ENCODE measurements around the gene IL17RA. TPM values are rescaled to one million over a fixed set of nuclear protein-coding genes. Genes with fewer than 3 reads are reported as not detected.
A peak's percentile ranks its signal among the peaks of the same experiment; 100 is the strongest.

The IL17RA gene
- total and polyA plus RNA-seq, 2 experiments from 2014 or later: 3.2 to 9.6 TPM

- TF ChIP-seq ZNF462 (CRISPR knock-in tag; IDR thresholded peaks at IDR 0.05) (no peak), JUNB (IDR thresholded peaks at IDR 0.05; ENCODE audit: unreplicated experiment) (no peak), EZH2phosphoT487 (IDR thresholded peaks at IDR 0.05; ENCODE audit: unreplicated experiment) (no peak), POLR2AphosphoS5 (IDR thresholded peaks at IDR 0.05; ENCODE audit: low read depth) (no peak), ZNF114 (CRISPR knock-in tag; IDR thresholded peaks at IDR 0.05) (no peak), CREB1 (CRISPR knock-in tag; IDR thresholded peaks at IDR 0.05; ENCODE audit: low read depth) (no peak)
Observed at GRCh38 chr22:17116572-17117330, 32.0 kb downstream of the IL17RA start (continued).

- H3K27me3 ChIP-seq (ENCODE audit: insufficient read depth): peaks cover 10% of the 10 kb centered on the region; the same call in 1 of the 2 replicates
- peaks cover 23% of the 10 kb centered on the region for H3K4me1 ChIP-seq (ENCODE audit: insufficient read depth)
- Mint-ChIP-seq H3K27me3 (ENCODE audit: insufficient read depth, low read depth, poor library complexity) (peaks cover 18% of the 10 kb centered on the region), H3K36me3 (ENCODE audit: low read depth) (no peaks in the 10 kb centered on the region), H3K27ac (no peak overlapping the region), H3K4me3 (no peak overlapping the region), H3K4me1 (peaks cover 30% of the 10 kb centered on the region), H3K9me3 (no peaks in the 10 kb centered on the region; the same call in 2 of the 3 replicates)
- no peak overlapping the region for H2AFZ ChIP-seq
- no peaks in the 10 kb centered on the region for H3K36me3 ChIP-seq (ENCODE audit: insufficient read depth)
- DNase-seq (ENCODE audit: low spot score): no peak
- H3K4me3 ChIP-seq: no peak overlapping the region
- peaks cover 3% of the 10 kb centered on the region; the same call in 1 of the 2 replicates for H4K20me1 ChIP-seq (replicated peaks; ENCODE audit: insufficient read depth)
- no peak overlapping the region for H3K27ac ChIP-seq (ENCODE audit: low read depth)
- no peak for ATAC-seq
- H3K9me2 ChIP-seq (ENCODE audit: insufficient read depth): no peaks in the 10 kb centered on the region
- 0 out of 2 replicates have a peak overlapping the region, but pooled peaks have one; percentile 12 for H3K4me2 ChIP-seq
- H3F3A ChIP-seq (replicated peaks; ENCODE audit: low read depth): peaks cover 15% of the 10 kb centered on the region; the same call in 1 of the 2 replicates
- no peaks in the 10 kb centered on the region for H3K79me2 ChIP-seq (replicated peaks; ENCODE audit: insufficient read depth)
- TF ChIP-seq ETS1 (IDR thresholded peaks at IDR 0.05) (no peak), NANOG (IDR thresholded peaks at IDR 0.05; ENCODE audit: borderline replicate concordance) (no peak), CTCF (conservative IDR thresholded peaks at IDR 0.05; ENCODE audit: low read depth in 2 of 2) (no peak), ZNF331 (CRISPR knock-in tag; IDR thresholded peaks at IDR 0.05; ENCODE audit: low read depth) (no peak), CREB1 (CRISPR knock-in tag; IDR thresholded peaks at IDR 0.05; ENCODE audit: low read depth) (no peak), ZNF114 (CRISPR knock-in tag; IDR thresholded peaks at IDR 0.05) (no peak), REST (IDR thresholded peaks at IDR 0.05; ENCODE audit: unreplicated experiment) (no peak)
Observed at GRCh38 chr22:17117400-17117799, 32.6 kb downstream of the IL17RA start.
